ENCODE measurements around the gene KPNA3.
"Not testable (repeated sequence)": the region's sequence is repeated elsewhere in the genome, so short reads cannot be mapped to it uniquely, and the experiment has no call there.

The KPNA3 gene

DNA sequence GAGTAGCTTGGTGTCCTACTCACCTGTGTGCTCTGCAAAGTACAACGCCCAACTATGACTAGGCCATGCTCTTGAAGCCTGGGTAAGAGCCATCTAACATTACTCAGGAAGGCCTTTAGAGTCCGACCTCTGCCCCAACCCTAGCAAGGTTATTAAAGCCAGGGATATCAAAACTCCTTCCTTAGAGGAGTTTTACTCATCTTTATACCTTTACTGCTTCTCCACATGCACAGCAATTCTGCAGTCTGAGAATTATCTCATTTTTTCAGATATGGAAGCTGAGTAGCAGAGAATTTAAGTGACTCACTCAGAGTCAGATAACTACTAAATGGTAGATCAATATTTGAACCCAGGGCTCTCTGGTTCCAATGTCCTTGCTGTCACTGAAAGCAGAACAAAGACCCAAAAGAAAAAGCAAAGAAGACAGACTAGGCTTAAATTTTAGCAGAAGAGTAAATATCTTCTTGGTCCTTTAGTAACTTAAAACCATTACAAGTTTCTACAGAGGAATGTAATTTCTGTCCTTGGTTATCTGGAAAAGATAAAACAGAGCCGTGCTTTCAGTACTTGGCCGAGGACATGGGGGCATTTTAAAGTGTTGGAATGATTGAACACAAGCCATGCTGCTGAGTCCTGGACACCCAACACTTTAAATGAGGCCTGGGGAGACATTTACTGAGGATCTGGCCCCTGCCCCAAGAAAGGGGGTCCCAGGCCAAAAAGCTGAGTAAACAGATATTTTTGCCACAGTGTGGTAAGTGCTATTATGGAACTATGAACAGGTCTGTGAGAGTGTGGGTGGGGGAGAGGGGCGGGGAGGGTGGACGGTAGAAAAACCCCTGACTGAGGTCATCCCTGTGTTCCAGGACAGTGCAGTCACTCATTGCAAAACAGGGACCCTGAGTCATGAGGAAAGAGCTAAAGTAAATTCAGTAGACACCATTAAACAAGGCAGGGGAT is 18.4 kb upstream of the KPNA3 start:
- DNase-seq, result no peak

DNA sequence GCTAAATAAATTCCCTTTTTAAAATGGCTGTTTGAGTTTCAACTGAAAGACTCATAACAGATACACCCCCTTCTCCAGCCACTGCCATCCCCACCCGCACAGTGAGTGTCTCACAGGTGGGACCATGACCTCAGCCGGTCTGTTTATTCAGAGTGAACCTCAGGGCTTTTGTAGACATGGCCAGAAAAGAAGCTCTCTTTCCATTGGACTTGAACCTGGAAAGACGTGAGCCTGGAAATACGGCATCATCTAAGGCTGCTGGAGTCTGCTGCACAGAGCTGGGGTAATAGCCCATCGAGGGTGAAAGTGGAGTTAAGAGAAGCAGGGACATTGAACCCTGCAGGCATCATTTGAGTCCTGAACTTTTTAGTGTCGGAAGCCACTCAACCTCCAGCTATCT is 15.2 kb upstream of the KPNA3 start:
- Histone ChIP-seq H3K9me3 (ENCODE audit: control extremely low read depth in 1 of 5, control insufficient read depth in 4 of 5, insufficient read depth in 2 of 5, low read depth in 1 of 5, low read length in 4 of 5) (no peaks in the 10 kb centered on the region), H3K4me3 (ENCODE audit: control insufficient read depth in 1 of 7, extremely low read depth in 1 of 7, insufficient read depth in 4 of 7, low read depth in 2 of 7, low read length in 6 of 7) (no peak overlapping the region), H3K27ac (ENCODE audit: insufficient read depth in 1 of 2, low read depth in 1 of 2, low read length in 2 of 2, poor library complexity in 1 of 2, severe bottlenecking in 2 of 2) (no peak overlapping the region), H3K27me3 (replicated peaks in 2 of 5; ENCODE audit: control insufficient read depth in 4 of 5, insufficient read depth in 5 of 5, low read length in 4 of 5) (peaks cover 0 to 2% (median 0%) of the 10 kb centered on the region in 5 experiments), H3K4me1 (ENCODE audit: control extremely low read depth in 1 of 4, control insufficient read depth in 4 of 4, insufficient read depth in 4 of 4, low read length in 3 of 4) (no peaks in the 10 kb centered on the region), H3K36me3 (ENCODE audit: control insufficient read depth in 4 of 4, insufficient read depth in 4 of 4, low read length in 3 of 4) (no peaks in the 10 kb centered on the region)
- ChIA-PET POLR2A (no interaction called here), CTCF (interaction anchor here (0.7 to 1.5 kb wide), 3 partner anchors 16 to 45 kb away, joined by 3 read pairs; no protein-coding TSS in a partner anchor)
- 100% methylated on average over 3 of the region's 6 CpGs for WGBS (ENCODE audit: insufficient coverage)
- no peak for DNase-seq

More for the DNA sequence above, 18.4 kb upstream of the KPNA3 start:
- no peaks in the 10 kb centered on the region for H3K9me3 ChIP-seq (ENCODE audit: control extremely low read depth in 1 of 5, control insufficient read depth in 4 of 5, insufficient read depth in 2 of 5, low read depth in 1 of 5, low read length in 4 of 5)
- no peaks in the 10 kb centered on the region for H3K36me3 ChIP-seq (ENCODE audit: control insufficient read depth in 4 of 4, insufficient read depth in 4 of 4, low read length in 3 of 4)
- CTCF ChIA-PET, result no interaction called here
- H3K27ac ChIP-seq (ENCODE audit: insufficient read depth in 1 of 2, low read depth in 1 of 2, low read length in 2 of 2, poor library complexity in 1 of 2, severe bottlenecking in 2 of 2), result no peak overlapping the region
- WGBS (ENCODE audit: insufficient coverage), result 96% methylated on average over 4 of the region's 6 CpGs
- H3K4me1 ChIP-seq (ENCODE audit: control extremely low read depth in 1 of 4, control insufficient read depth in 4 of 4, insufficient read depth in 4 of 4, low read length in 3 of 4), result no peaks in the 10 kb centered on the region
- POLR2A ChIA-PET, result no interaction called here
- H3K4me3 ChIP-seq (ENCODE audit: control insufficient read depth in 1 of 7, extremely low read depth in 1 of 7, insufficient read depth in 4 of 7, low read depth in 2 of 7, low read length in 6 of 7), result no peak overlapping the region
- peaks cover 0 to 2% (median 0%) of the 10 kb centered on the region in 5 experiments for H3K27me3 ChIP-seq (replicated peaks in 2 of 5; ENCODE audit: control insufficient read depth in 4 of 5, insufficient read depth in 5 of 5, low read length in 4 of 5)

DNA sequence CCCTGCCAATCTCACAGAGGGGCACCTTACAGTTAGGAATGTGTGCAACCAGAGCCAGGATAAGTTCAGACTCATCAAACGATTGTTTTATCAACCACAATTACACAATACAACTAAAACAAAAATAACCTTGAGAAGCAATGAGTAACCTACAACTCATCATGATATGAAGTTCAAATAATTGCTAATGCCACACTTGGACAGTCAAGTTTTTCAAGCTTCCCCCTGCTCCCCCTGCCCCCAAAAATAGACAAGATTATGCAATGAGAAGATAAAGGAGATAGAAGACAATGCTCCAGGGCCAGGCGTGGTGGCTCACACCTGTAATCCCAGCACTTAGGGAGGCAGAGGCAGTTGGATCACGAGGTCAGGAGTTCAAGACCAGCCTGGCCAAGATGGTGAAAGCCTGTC is 13.6 kb upstream of the KPNA3 start:
- ChIA-PET CTCF (interaction anchor here (0.7 to 1.4 kb wide), 4 partner anchors 8 to 20 kb away, joined by 3 to 7 read pairs (median 4); no protein-coding TSS in a partner anchor), POLR2A (no interaction called here)
- Histone ChIP-seq H3K4me1 (ENCODE audit: control extremely low read depth in 1 of 4, control insufficient read depth in 4 of 4, insufficient read depth in 4 of 4, low read length in 3 of 4) (no peaks in the 10 kb centered on the region), H3K4me3 (ENCODE audit: control insufficient read depth in 1 of 7, extremely low read depth in 1 of 7, insufficient read depth in 4 of 7, low read depth in 2 of 7, low read length in 6 of 7) (no peak overlapping the region), H3K27ac (ENCODE audit: insufficient read depth in 1 of 2, low read depth in 1 of 2, low read length in 2 of 2, poor library complexity in 1 of 2, severe bottlenecking in 2 of 2) (no peak overlapping the region), H3K9me3 (ENCODE audit: control extremely low read depth in 1 of 5, control insufficient read depth in 4 of 5, insufficient read depth in 2 of 5, low read depth in 1 of 5, low read length in 4 of 5) (no peaks in the 10 kb centered on the region), H3K36me3 (ENCODE audit: control insufficient read depth in 4 of 4, insufficient read depth in 4 of 4, low read length in 3 of 4) (no peaks in the 10 kb centered on the region), H3K27me3 (replicated peaks in 2 of 5; ENCODE audit: control insufficient read depth in 4 of 5, insufficient read depth in 5 of 5, low read length in 4 of 5) (peaks cover 0 to 2% (median 0%) of the 10 kb centered on the region in 5 experiments)
- WGBS (ENCODE audit: insufficient coverage), result 95% methylated on average over 2 of the region's 3 CpGs
- no peak for DNase-seq

DNA sequence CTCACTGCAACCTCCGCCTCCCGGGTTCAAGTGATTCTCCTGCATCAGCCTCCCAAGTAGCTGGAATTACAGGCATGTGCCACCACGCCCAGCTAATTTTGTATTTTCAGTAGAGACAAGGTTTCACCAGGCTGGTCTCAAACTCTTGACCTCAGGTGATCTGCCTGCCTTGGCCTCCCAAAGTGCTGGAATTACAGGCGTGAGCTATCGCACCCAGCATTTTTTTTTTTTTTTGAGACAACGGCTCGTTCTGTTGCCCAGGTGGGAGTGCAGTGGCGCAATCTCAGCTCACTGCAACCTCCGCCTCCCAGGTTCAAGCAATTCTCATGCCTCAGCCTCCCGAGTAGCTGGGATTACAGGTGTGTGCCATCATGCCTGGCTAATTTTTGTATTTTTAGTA is 10.6 kb upstream of the KPNA3 start:
- H3K9me3 ChIP-seq (ENCODE audit: control extremely low read depth in 1 of 5, control insufficient read depth in 4 of 5, insufficient read depth in 2 of 5, low read depth in 1 of 5, low read length in 4 of 5); H3K4me3 ChIP-seq (ENCODE audit: control insufficient read depth in 1 of 7, extremely low read depth in 1 of 7, insufficient read depth in 4 of 7, low read depth in 2 of 7, low read length in 6 of 7); DNase-seq; H3K27me3 ChIP-seq (replicated peaks in 2 of 5; ENCODE audit: control insufficient read depth in 4 of 5, insufficient read depth in 5 of 5, low read length in 4 of 5); H3K27ac ChIP-seq (ENCODE audit: insufficient read depth in 1 of 2, low read depth in 1 of 2, low read length in 2 of 2, poor library complexity in 1 of 2, severe bottlenecking in 2 of 2); POLR2A ChIA-PET; H3K36me3 ChIP-seq (ENCODE audit: control insufficient read depth in 4 of 4, insufficient read depth in 4 of 4, low read length in 3 of 4); H3K4me1 ChIP-seq (ENCODE audit: control extremely low read depth in 1 of 4, control insufficient read depth in 4 of 4, insufficient read depth in 4 of 4, low read length in 3 of 4): not testable (repeated sequence)
- 98% methylated on average over 9 of the region's 10 CpGs for WGBS (ENCODE audit: insufficient coverage)
- CTCF ChIA-PET, result interaction anchor here (1.1 to 1.6 kb wide), 2 partner anchors 10 to 28 kb away, joined by 3 to 8 read pairs; partner anchors contain the start of gene KPNA3

DNA sequence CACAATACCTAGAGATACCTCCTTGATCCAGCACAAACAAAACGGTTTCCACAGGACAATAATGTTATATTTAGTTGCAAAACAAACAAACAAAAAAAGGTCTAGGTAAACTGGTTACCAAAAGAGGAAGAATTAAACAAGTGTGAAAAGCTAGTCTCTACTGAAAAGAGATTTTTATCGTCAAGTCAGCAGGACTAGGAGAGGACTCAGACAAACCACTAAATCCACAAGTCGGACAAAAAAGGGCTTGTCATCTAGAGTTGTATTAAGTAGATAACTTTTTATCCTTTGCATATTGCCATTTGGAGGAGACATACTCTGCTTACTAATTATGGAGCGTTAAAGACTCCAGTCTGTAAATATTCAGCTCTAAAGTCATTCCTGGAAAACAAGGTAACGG is 9.9 kb upstream of the KPNA3 start:
- WGBS (ENCODE audit: insufficient coverage), result 93% methylated on average over 2 of the region's 5 CpGs
- ChIA-PET CTCF (no interaction called here), POLR2A (no interaction called here)
- Histone ChIP-seq H3K9me3 (ENCODE audit: control extremely low read depth in 1 of 5, control insufficient read depth in 4 of 5, insufficient read depth in 2 of 5, low read depth in 1 of 5, low read length in 4 of 5) (no peaks in the 10 kb centered on the region), H3K4me3 (ENCODE audit: control insufficient read depth in 1 of 7, extremely low read depth in 1 of 7, insufficient read depth in 4 of 7, low read depth in 2 of 7, low read length in 6 of 7) (no peak overlapping the region), H3K27me3 (replicated peaks in 2 of 5; ENCODE audit: control insufficient read depth in 4 of 5, insufficient read depth in 5 of 5, low read length in 4 of 5) (no peaks in the 10 kb centered on the region), H3K36me3 (ENCODE audit: control insufficient read depth in 4 of 4, insufficient read depth in 4 of 4, low read length in 3 of 4) (no peaks in the 10 kb centered on the region), H3K4me1 (ENCODE audit: control extremely low read depth in 1 of 4, control insufficient read depth in 4 of 4, insufficient read depth in 4 of 4, low read length in 3 of 4) (no peaks in the 10 kb centered on the region), H3K27ac (ENCODE audit: insufficient read depth in 1 of 2, low read depth in 1 of 2, low read length in 2 of 2, poor library complexity in 1 of 2, severe bottlenecking in 2 of 2) (no peak overlapping the region)
- DNase-seq, result peak in 2 of 3 donors; percentile 25 to 58

DNA sequence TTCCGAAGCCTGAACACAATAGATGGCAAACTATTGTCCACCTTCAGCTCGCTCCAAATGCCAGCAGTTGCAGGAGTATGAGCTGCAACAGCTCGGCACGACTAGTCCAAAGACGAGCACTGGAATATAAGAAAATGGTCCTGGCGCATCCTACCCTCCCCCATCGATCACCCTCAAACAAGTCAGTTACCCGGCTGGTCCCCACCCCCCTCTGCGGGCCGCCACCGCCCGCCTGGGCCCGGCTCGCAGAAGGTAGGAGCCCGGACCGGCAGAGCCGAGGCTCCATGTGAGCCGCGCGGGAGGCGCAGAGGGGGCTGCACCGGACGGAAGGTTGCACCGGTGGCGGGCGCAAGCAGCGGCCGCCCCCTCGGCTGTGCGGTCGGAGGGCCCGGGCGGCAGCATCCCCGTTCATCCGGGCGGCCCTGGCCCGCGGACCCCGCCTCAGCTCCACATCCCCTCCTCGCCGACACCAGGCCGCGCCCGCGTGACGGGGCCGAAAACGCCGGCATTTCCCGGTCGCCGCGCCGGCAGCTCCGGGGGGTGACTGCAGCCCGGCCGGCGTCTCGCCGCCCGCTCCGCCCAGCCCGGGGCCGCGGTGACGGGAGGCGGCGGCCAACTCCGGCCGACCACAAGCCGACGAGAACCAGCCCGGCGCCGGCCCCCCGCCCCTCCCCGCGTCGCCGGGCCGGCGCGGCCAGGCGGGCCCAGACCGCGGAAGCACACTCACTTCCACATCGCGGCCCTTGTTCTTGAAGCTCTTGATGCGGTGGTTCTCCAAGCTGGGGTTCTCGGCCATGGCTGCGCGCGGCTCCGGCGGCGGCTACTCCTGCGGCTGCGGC is 552 bp downstream of the KPNA3 start:
- H3K27me3 ChIP-seq (replicated peaks in 2 of 5; ENCODE audit: control insufficient read depth in 4 of 5, insufficient read depth in 5 of 5, low read length in 4 of 5), result no peaks in the 10 kb centered on the region
- no peaks in the 10 kb centered on the region for H3K9me3 ChIP-seq (ENCODE audit: control extremely low read depth in 1 of 5, control insufficient read depth in 4 of 5, insufficient read depth in 2 of 5, low read depth in 1 of 5, low read length in 4 of 5)
- no peaks in the 10 kb centered on the region for H3K36me3 ChIP-seq (ENCODE audit: control insufficient read depth in 4 of 4, insufficient read depth in 4 of 4, low read length in 3 of 4)
- CTCF ChIA-PET, result interaction anchor here (0.9 to 3.6 kb wide), 11 partner anchors 12 to 121 kb away, joined by 3 to 12 read pairs (median 4); no protein-coding TSS in a partner anchor
- H3K4me1 ChIP-seq (ENCODE audit: control extremely low read depth in 1 of 4, control insufficient read depth in 4 of 4, insufficient read depth in 4 of 4, low read length in 3 of 4), result peaks cover 6 to 35% (median 22%) of the 10 kb centered on the region in 4 experiments
- POLR2A ChIA-PET, result interaction anchor here (0.6 to 4.1 kb wide), 5 partner anchors 8 to 353 kb away, joined by 3 to 15 read pairs (median 5); partner anchors contain the start of gene EBPL
- WGBS (ENCODE audit: insufficient coverage), result 0% methylated on average over 61 of the region's 98 CpGs
- peak; percentile 36 to 77 (median 74) for DNase-seq
- H3K27ac ChIP-seq (ENCODE audit: insufficient read depth in 1 of 2, low read depth in 1 of 2, low read length in 2 of 2, poor library complexity in 1 of 2, severe bottlenecking in 2 of 2), result peak overlapping the region; percentile 61 to 81
- peak overlapping the region; percentile 76 to 91 (median 88) for H3K4me3 ChIP-seq (ENCODE audit: control insufficient read depth in 1 of 7, extremely low read depth in 1 of 7, insufficient read depth in 4 of 7, low read depth in 2 of 7, low read length in 6 of 7)

Data from common myeloid progenitor, CD34-positive (primary cell).